Measurements from ENCODE around the gene DUSP21.
"Not testable (repeated sequence)": the region's sequence is repeated elsewhere in the genome, so short reads cannot be mapped to it uniquely, and the experiment has no call there.

DUSP21 gene

DNA sequence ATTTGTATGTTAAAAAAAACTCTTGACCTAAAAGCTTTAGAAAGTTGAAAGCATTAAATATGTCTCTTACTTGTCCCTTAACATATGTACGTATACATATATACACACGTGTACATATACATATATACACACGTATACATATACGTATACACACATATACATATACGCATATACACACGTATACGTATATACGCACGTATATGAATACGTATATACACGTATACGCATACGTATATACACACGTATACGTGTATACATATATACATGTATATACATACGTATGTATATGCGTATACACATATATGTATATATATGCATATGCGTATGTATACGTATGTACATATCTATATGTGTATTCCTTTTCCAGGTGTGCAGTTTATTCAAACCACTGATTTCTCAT, 32.9 kb downstream of the DUSP21 start:
- DNase-seq = no peak

DNA sequence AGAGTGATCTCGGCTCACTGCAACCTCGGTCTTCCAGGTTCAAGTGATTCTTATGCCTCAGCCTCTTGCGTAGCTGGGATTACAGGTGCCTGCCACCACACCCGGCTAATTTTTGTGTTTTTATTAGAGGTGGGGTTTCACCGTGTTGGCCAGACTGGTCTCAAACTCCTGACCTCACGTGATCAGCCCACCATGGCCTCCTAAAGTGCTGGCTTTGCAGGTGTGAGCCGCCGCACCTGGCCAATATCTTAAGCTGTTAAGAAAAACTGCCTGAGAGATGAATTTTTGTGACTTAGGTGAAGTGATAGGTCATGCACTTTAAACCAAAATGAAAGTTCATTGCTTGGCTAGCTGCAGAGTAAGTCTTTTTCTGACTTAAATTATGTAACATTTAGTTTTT, 35.0 kb downstream of the DUSP21 start:
- no peak for DNase-seq

DNA sequence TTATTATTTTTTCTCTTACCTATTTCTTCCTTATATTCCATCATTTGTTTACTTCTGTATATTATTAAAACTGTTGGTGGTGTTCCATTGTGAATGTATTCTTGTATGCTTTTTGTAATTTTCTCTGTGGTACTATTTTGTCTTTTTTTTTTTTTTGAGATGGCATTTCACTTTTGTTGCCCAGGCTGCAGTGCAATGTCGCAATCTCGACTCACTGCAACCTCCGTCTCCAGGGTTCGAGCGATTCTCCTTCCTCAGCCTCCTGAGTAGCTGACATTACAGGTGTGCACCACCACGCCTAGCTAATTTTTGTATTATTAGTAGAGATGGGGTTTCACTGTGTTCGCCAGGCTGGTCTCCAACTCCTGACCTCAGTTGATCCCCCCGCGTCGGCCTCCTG, 37.7 kb downstream of the DUSP21 start:
- no peak for DNase-seq

DNA sequence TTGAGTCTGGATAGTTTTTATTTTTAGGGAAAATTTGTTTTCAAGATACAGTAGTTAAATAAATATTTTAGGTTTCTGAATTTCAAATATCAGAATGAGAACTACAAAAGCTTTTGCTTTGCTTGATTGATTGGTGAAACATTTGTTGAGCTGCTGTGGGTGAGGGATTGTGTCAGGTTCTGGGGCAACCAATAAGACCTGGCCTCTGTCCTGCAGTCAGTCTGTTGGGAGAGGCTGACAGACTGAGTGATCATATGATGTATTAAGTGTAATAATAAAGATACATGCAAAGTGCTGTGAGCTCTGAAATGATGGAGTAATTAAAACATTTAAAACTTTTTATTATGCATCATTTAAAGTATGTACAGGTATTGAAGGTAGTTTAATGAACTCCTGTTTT, 38.8 kb downstream of the DUSP21 start:
- no peak for DNase-seq

DNA sequence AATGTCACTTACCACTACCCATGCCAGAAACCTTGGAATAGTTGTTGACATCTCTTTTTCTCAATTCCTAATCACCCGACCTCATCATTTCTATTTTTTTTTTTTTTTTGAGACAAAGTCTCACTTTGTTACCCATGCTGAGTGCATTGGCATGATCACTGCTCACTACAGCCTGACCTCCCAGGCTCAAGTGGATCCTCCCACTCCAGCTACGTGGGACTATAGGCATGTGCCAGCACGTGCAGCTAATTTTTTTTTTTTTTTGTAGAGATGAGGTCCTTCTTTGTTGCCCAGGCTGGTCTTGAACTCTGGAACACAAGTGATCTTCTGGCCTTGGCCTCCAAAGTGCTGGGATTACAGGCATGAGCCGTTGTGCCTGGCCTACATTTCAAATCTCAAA, 41.1 kb downstream of the DUSP21 start:
- no peak for DNase-seq

DNA sequence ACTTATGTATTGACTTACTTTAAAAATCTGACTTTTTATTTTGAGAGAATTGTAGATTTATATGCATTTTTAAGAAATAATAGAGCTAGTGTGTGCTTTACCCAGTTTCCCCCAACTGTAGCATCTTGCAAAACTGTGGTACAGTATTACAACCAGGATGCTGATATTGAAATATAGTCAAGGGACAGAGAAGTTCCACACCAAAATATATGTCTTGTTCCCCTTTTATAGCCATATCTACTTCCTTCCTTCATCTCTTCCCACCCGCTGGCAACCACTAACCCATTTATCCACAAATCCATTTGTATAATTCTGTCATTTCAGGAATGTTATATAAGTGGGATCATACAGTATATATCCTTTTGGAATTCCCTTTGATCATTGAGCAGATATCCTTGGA, 46.0 kb downstream of the DUSP21 start:
- no peak for DNase-seq

DNA sequence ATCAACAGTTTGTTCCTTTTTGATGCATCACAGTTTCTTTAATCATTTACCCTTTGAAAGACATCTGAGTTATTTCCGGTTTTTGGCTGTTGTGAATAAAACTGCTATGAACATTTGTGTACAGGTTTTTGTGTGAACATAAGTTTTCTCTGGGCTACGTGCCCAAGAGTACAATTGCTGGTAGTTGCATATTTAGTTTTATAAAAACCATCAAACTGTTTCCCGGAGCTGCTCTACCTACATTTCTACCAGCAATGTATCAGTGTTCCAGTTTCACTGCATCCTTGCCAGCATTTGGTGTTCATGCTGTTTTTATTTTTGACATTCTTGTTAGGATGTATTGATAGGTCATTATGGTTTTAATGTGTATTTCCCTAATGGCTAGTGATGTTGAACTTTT, 46.4 kb downstream of the DUSP21 start:
- DNase-seq = no peak

DNA sequence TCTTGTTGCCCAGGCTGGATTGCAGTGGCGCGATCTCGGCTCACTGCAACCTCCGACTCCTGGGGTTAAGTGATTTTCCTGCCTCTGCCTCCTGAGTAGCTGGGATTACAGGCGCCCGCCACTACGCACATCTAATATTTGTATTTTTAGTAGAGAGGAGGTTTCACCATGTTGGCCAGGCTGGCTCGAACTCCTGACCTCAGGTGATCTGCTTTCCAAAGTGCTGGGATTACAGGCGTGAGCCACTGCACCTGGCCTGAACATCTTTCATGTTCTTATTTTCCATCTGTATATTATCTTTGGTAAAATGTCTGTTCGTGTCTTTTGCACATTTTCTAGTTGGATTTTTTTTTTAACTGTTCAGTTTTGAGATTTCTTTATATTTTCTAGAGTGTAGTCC, 46.9 kb downstream of the DUSP21 start:
- DNase-seq = not testable (repeated sequence)

DNA sequence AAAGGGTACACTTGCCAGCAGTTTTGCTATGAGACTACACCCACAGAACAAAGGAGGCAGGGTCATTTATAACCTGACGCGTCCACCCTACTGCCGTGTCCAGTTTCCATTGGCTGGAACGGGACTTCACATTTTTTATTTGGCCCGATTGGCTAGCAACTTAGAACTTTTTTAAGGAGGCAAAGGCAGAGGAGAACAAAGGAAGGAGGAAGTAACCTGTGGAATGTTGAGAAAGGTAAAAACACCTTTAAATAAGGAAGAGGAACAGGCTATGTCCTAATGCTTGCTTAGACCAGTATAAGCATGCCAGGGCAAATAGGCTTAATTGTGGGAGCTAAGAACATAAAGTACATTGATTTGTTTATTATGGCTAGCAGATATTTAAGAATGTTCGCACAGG, 47.8 kb downstream of the DUSP21 start:
- DNase-seq = no peak

Data from NCI-H146 (cell line).